HuH-7.5 (cell line): ENCODE results near the gene P4HA2.

Experiments
- DNase-seq: peaks from one replicate; pipeline ENCODE4 v3.0.0; 2011; ENCODE audit warnings: low spot score

P4HA2 gene

GRCh38 chr5:132264546-132265335 is 37.1 kb upstream of the P4HA2 start:
- DNase-seq = no peak

- no peak for DNase-seq
These were observed 36.1 kb upstream of the P4HA2 start for GRCh38 chr5:132263548-132264261.

- DNase-seq = no peak
These were observed 35.4 kb upstream of the P4HA2 start for GRCh38 chr5:132262882-132263547.

- no peak for DNase-seq
These were observed 34.5 kb upstream of the P4HA2 start for GRCh38 chr5:132261881-132262845.

- no peak for DNase-seq
These were observed 33.3 kb upstream of the P4HA2 start for GRCh38 chr5:132260714-132261551.

- no peak for DNase-seq
These were observed 32.4 kb upstream of the P4HA2 start for GRCh38 chr5:132260051-132260450.

GRCh38 chr5:132259069-132259851 is 31.6 kb upstream of the P4HA2 start:
- DNase-seq = no peak

GRCh38 chr5:132258102-132259068 is 30.7 kb upstream of the P4HA2 start:
- DNase-seq = no peak

- no peak for DNase-seq
These were observed 29.8 kb upstream of the P4HA2 start, which contains the start of gene PDLIM4 for GRCh38 chr5:132257131-132258101. Gene PDLIM4, plus strand, starts transcription at chr5:132257696. Its CDS starts 39 bp downstream, at chr5:132257735.

GRCh38 chr5:132256783-132257130 is 29.1 kb upstream of the P4HA2 start:
- DNase-seq = no peak

- DNase-seq = no peak
These were observed 28.6 kb upstream of the P4HA2 start for GRCh38 chr5:132256086-132256782.

- no peak for DNase-seq
These were observed 26.8 kb upstream of the P4HA2 start for GRCh38 chr5:132254321-132254977.

GRCh38 chr5:132253452-132254320 is 26.0 kb upstream of the P4HA2 start:
- DNase-seq = no peak

GRCh38 chr5:132253008-132253441 is 25.4 kb upstream of the P4HA2 start:
- no peak for DNase-seq

- no peak for DNase-seq
These were observed 23.6 kb upstream of the P4HA2 start for GRCh38 chr5:132251220-132251725.
